Measurements from ENCODE around the gene CHAMP1. TPM values are rescaled to one million over a fixed set of nuclear protein-coding genes. Genes with fewer than 3 reads are reported as not detected.

The CHAMP1 gene
- polyA plus RNA-seq, 4 donors, result 6.0 to 22.1 (median 7.1) TPM

DNA sequence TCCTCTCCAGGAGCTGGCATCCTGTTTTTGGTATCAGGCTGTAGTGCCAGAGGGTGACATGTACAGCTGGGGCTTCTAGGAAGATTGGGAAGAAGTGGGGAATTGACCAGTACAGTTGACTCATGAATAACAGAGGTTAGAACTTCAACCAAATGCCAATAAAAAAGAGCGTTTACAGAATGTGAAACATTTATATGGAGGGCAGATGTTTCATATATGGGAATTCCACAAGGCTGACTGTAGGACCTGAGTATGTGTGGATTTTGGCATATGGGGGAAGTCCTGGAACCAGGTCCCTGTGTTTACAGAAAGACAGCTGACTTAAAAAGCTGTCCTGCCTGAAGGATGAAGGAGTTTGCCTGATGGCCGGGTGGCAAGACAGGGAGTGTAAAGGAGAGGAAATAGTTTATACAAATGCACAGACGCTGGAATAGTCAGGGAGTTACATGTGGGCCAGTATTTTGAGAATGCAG, 5.2 kb downstream of the CHAMP1 start:
- no peak for FAIRE-seq
- no peak overlapping the region for H3K4me3 ChIP-seq (ENCODE audit: low read depth in 1 of 3, low read length in 3 of 3)
- H3K36me3 ChIP-seq (ENCODE audit: control insufficient read depth in 3 of 3, insufficient read depth in 2 of 3, low read depth in 1 of 3, low read length in 3 of 3), result peaks cover 0 to 19% (median 14%) of the 10 kb centered on the region in 3 donors
- no peak for DNase-seq
- 70 to 83% (median 77%) methylated on average over 3 of the region's 3 CpGs for WGBS, 3 donors
- H3K27me3 ChIP-seq (ENCODE audit: control insufficient read depth in 3 of 3, insufficient read depth in 3 of 3, low read length in 3 of 3), result no peaks in the 10 kb centered on the region
- H3K27ac ChIP-seq (ENCODE audit: low read depth in 1 of 3, low read length in 2 of 3), result no peak overlapping the region
- no peaks in the 10 kb centered on the region for H3K9me3 ChIP-seq (ENCODE audit: control insufficient read depth in 2 of 2, insufficient read depth in 1 of 2, low read depth in 1 of 2, low read length in 1 of 2)
- peaks cover 0 to 6% (median 4%) of the 10 kb centered on the region in 3 donors for H3K4me1 ChIP-seq (ENCODE audit: control insufficient read depth in 3 of 3, insufficient read depth in 2 of 3, low read depth in 1 of 3, low read length in 2 of 3)

DNA sequence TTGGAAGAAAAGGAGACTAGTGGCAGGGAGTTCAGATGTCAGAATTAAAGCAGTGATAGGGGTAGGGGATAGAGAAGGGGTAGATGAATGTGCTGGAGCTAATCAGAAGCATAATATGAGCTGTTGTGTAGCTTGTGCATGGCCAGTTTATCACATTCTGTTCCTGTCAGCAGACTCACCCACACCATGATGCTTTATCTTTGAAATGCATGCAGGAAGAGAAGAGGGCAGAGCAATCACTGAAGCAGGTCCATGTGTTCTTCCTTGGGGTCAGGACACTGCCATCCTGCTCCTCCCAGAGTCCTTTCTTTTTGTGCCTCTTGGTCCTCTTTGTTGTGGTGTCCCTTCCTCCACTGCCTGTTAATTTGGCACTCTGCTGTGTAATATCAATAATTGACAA, 5.8 kb downstream of the CHAMP1 start:
- Histone ChIP-seq H3K4me1 (ENCODE audit: control insufficient read depth in 3 of 3, insufficient read depth in 2 of 3, low read depth in 1 of 3, low read length in 2 of 3) (peaks cover 0 to 6% (median 4%) of the 10 kb centered on the region in 3 donors), H3K9me3 (ENCODE audit: control insufficient read depth in 2 of 2, insufficient read depth in 1 of 2, low read depth in 1 of 2, low read length in 1 of 2) (no peaks in the 10 kb centered on the region)

DNA sequence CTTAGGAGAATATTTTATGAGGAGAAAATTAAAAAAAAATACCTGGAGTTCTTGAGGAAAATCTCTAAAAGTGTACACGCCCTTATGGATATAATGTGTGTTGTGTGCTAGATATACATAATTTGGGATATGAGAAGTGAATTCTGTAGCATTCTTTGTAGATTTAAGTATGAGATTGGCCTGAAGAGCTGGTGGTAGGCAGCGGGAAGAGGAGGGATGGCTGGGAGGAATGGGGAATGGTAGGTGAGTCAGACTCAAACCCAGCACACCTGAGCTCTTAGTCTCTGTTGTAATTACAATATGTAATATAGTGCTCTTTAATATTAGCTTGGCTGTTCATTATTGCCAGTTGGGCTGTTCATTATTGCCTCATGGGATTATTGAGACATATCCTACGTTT, 7.0 kb downstream of the CHAMP1 start:
- no peak for DNase-seq
- 92 to 95% (median 93%) methylated on average over 3 of the region's 3 CpGs for WGBS, 3 donors
- FAIRE-seq, result no peak
- Histone ChIP-seq H3K4me1 (ENCODE audit: control insufficient read depth in 3 of 3, insufficient read depth in 2 of 3, low read depth in 1 of 3, low read length in 2 of 3) (peaks cover 0 to 2% (median 0%) of the 10 kb centered on the region in 3 donors), H3K27me3 (ENCODE audit: control insufficient read depth in 3 of 3, insufficient read depth in 3 of 3, low read length in 3 of 3) (no peaks in the 10 kb centered on the region), H3K36me3 (ENCODE audit: control insufficient read depth in 3 of 3, insufficient read depth in 2 of 3, low read depth in 1 of 3, low read length in 3 of 3) (peaks cover 8 to 27% (median 22%) of the 10 kb centered on the region in 3 donors), H3K4me3 (ENCODE audit: low read depth in 1 of 3, low read length in 3 of 3) (no peak overlapping the region), H3K27ac (ENCODE audit: low read depth in 1 of 3, low read length in 2 of 3) (no peak overlapping the region), H3K9me3 (ENCODE audit: control insufficient read depth in 2 of 2, insufficient read depth in 1 of 2, low read depth in 1 of 2, low read length in 1 of 2) (no peaks in the 10 kb centered on the region)

More for the DNA sequence above, 5.8 kb downstream of the CHAMP1 start:
- Histone ChIP-seq H3K27ac (ENCODE audit: low read depth in 1 of 3, low read length in 2 of 3) (no peak overlapping the region), H3K36me3 (ENCODE audit: control insufficient read depth in 3 of 3, insufficient read depth in 2 of 3, low read depth in 1 of 3, low read length in 3 of 3) (peaks cover 2 to 25% (median 20%) of the 10 kb centered on the region in 3 donors), H3K4me3 (ENCODE audit: low read depth in 1 of 3, low read length in 3 of 3) (no peak overlapping the region), H3K27me3 (ENCODE audit: control insufficient read depth in 3 of 3, insufficient read depth in 3 of 3, low read length in 3 of 3) (no peaks in the 10 kb centered on the region)
- FAIRE-seq (no peak), DNase-seq (no peak)

DNA sequence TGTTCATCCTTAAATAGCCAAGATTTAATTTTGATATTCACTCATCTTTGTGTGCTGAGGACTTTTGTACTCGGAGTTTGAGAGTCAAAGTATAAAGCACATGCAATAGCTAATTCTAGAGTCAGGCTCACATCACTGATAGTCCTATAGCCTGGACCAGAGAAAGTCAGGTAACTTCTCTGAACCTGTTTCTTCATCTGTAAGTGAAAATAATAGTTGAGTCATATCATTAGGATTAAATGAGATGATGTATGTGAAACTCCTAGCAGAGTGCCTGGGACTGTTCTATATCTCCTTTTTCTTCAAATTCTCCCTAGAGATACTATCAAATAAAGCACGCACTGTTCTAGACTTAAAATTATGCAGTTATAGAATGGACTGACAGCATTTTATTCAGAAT, 9.0 kb downstream of the CHAMP1 start:
- WGBS, 3 donors, result 95 to 97% (median 95%) methylated on average over 2 of the region's 2 CpGs
- H3K36me3 ChIP-seq (ENCODE audit: control insufficient read depth in 3 of 3, insufficient read depth in 2 of 3, low read depth in 1 of 3, low read length in 3 of 3), result peaks cover 8 to 30% (median 22%) of the 10 kb centered on the region in 3 donors

DNA sequence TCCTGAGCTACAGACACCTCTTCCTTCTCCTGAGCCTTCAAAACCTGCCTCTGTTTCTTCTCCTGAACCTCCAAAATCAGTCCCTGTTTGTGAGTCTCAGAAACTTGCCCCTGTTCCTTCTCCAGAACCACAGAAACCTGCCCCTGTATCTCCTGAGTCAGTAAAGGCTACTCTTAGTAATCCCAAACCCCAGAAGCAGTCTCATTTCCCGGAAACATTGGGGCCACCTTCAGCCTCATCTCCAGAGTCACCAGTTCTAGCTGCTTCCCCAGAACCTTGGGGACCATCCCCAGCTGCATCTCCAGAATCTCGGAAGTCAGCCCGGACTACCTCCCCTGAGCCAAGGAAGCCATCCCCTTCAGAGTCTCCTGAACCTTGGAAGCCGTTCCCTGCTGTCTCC, 10.0 kb downstream of the CHAMP1 start:
- Histone ChIP-seq H3K27me3 (ENCODE audit: control insufficient read depth in 3 of 3, insufficient read depth in 3 of 3, low read length in 3 of 3) (no peaks in the 10 kb centered on the region), H3K27ac (ENCODE audit: low read depth in 1 of 3, low read length in 2 of 3) (no peak overlapping the region), H3K9me3 (ENCODE audit: control insufficient read depth in 2 of 2, insufficient read depth in 1 of 2, low read depth in 1 of 2, low read length in 1 of 2) (no peaks in the 10 kb centered on the region), H3K4me1 (ENCODE audit: control insufficient read depth in 3 of 3, insufficient read depth in 2 of 3, low read depth in 1 of 3, low read length in 2 of 3) (peaks cover 0 to 2% (median 0%) of the 10 kb centered on the region in 3 donors), H3K36me3 (ENCODE audit: control insufficient read depth in 3 of 3, insufficient read depth in 2 of 3, low read depth in 1 of 3, low read length in 3 of 3) (peaks cover 8 to 31% (median 22%) of the 10 kb centered on the region in 3 donors), H3K4me3 (ENCODE audit: low read depth in 1 of 3, low read length in 3 of 3) (no peak overlapping the region)
- 91 to 98% (median 94%) methylated on average over 4 of the region's 4 CpGs for WGBS, 3 donors
- FAIRE-seq (no peak), DNase-seq (no peak)

More for the DNA sequence above, 9.0 kb downstream of the CHAMP1 start:
- FAIRE-seq (no peak), DNase-seq (no peak)
- H3K4me1 ChIP-seq (ENCODE audit: control insufficient read depth in 3 of 3, insufficient read depth in 2 of 3, low read depth in 1 of 3, low read length in 2 of 3), result peaks cover 0 to 2% (median 0%) of the 10 kb centered on the region in 3 donors
- no peaks in the 10 kb centered on the region for H3K9me3 ChIP-seq (ENCODE audit: control insufficient read depth in 2 of 2, insufficient read depth in 1 of 2, low read depth in 1 of 2, low read length in 1 of 2)
- no peaks in the 10 kb centered on the region for H3K27me3 ChIP-seq (ENCODE audit: control insufficient read depth in 3 of 3, insufficient read depth in 3 of 3, low read length in 3 of 3)
- no peak overlapping the region for H3K27ac ChIP-seq (ENCODE audit: low read depth in 1 of 3, low read length in 2 of 3)
- no peak overlapping the region for H3K4me3 ChIP-seq (ENCODE audit: low read depth in 1 of 3, low read length in 3 of 3)

DNA sequence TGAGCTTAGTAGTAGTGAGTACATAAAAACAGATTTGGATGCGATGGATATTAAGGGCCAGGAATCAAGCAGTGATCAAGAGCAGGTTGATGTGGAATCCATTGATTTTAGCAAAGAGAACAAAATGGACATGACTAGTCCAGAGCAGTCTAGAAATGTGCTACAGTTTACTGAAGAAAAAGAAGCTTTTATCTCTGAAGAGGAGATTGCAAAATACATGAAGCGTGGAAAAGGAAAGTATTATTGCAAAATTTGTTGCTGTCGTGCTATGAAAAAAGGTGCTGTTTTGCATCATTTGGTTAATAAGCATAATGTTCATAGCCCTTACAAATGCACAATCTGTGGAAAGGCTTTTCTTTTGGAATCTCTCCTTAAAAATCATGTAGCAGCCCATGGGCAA, 11.4 kb downstream of the CHAMP1 start:
- H3K27me3 ChIP-seq (ENCODE audit: control insufficient read depth in 3 of 3, insufficient read depth in 3 of 3, low read length in 3 of 3), result no peaks in the 10 kb centered on the region
- no peak overlapping the region for H3K27ac ChIP-seq (ENCODE audit: low read depth in 1 of 3, low read length in 2 of 3)
- H3K4me3 ChIP-seq (ENCODE audit: low read depth in 1 of 3, low read length in 3 of 3), result no peak overlapping the region
- DNase-seq (no peak), FAIRE-seq (no peak)
- H3K36me3 ChIP-seq (ENCODE audit: control insufficient read depth in 3 of 3, insufficient read depth in 2 of 3, low read depth in 1 of 3, low read length in 3 of 3), result peaks cover 8 to 29% (median 22%) of the 10 kb centered on the region in 3 donors
- H3K9me3 ChIP-seq (ENCODE audit: control insufficient read depth in 2 of 2, insufficient read depth in 1 of 2, low read depth in 1 of 2, low read length in 1 of 2), result no peaks in the 10 kb centered on the region
- 95 to 98% (median 96%) methylated on average over 3 of the region's 3 CpGs for WGBS, 3 donors
- no peaks in the 10 kb centered on the region for H3K4me1 ChIP-seq (ENCODE audit: control insufficient read depth in 3 of 3, insufficient read depth in 2 of 3, low read depth in 1 of 3, low read length in 2 of 3)

DNA sequence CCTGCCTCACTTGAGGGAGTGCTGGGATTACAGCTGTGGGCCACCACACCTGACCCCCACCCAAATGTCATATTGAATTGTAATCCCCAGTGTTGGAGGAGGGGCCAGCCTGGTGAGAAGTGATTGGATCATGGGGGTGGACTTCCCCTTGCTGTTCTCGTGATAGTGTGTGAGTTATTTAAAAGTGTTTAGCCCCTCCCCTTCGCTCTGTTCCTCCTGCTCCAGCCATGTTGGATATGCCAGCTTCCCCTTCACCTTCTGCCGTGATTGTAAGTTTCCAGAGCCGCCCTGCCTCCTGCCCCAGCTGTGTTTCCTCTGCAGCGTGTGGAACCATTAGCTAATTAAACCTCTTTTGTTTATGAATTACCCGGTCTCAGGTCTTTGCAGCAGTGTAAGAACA, 13.7 kb downstream of the CHAMP1 start:
- H3K4me3 ChIP-seq (ENCODE audit: low read depth in 1 of 3, low read length in 3 of 3), result no peak overlapping the region
- peak in 1 of 2 donors; percentile 47 for DNase-seq
- H3K27me3 ChIP-seq (ENCODE audit: control insufficient read depth in 3 of 3, insufficient read depth in 3 of 3, low read length in 3 of 3), result no peaks in the 10 kb centered on the region
- 24 to 52% (median 39%) methylated on average over 6 of the region's 6 CpGs for WGBS, 3 donors
- peaks cover 8 to 22% (median 17%) of the 10 kb centered on the region in 3 donors for H3K36me3 ChIP-seq (ENCODE audit: control insufficient read depth in 3 of 3, insufficient read depth in 2 of 3, low read depth in 1 of 3, low read length in 3 of 3)
- no peak for FAIRE-seq
- no peaks in the 10 kb centered on the region for H3K9me3 ChIP-seq (ENCODE audit: control insufficient read depth in 2 of 2, insufficient read depth in 1 of 2, low read depth in 1 of 2, low read length in 1 of 2)
- H3K4me1 ChIP-seq (ENCODE audit: control insufficient read depth in 3 of 3, insufficient read depth in 2 of 3, low read depth in 1 of 3, low read length in 2 of 3), result no peaks in the 10 kb centered on the region
- peak overlapping the region in 2 of 3 donors; percentile 22 to 57 for H3K27ac ChIP-seq (ENCODE audit: low read depth in 1 of 3, low read length in 2 of 3)

DNA sequence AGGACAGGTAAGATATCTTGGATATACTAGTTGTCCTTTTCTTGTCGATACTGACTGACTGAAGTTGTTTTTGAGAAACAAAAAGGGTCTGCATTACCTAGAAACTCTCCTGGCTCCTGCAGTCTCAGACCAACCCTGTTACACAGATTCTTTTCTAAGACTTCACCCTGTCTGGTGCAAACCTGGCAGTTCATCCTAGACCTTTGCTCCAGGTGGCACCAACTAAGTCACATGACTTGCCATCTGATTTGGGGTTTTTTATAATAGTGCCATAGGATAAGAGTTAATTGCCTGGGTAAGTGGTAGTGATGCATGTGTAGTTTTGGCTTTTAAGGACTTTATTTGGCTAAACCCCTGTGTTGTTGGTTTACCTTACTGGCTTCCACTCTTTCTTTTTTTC, 14.3 kb downstream of the CHAMP1 start:
- H3K4me3 ChIP-seq (ENCODE audit: low read depth in 1 of 3, low read length in 3 of 3), result peak overlapping the region in 1 of 3 donors; percentile 25
- FAIRE-seq (no peak), DNase-seq (peak in 1 of 2 donors; percentile 85)
- H3K27ac ChIP-seq (ENCODE audit: low read depth in 1 of 3, low read length in 2 of 3), result peak overlapping the region in 2 of 3 donors; percentile 22 to 57
- no peaks in the 10 kb centered on the region for H3K27me3 ChIP-seq (ENCODE audit: control insufficient read depth in 3 of 3, insufficient read depth in 3 of 3, low read length in 3 of 3)
- H3K9me3 ChIP-seq (ENCODE audit: control insufficient read depth in 2 of 2, insufficient read depth in 1 of 2, low read depth in 1 of 2, low read length in 1 of 2), result no peaks in the 10 kb centered on the region
- H3K4me1 ChIP-seq (ENCODE audit: control insufficient read depth in 3 of 3, insufficient read depth in 2 of 3, low read depth in 1 of 3, low read length in 2 of 3), result no peaks in the 10 kb centered on the region
- 17 to 64% (median 59%) methylated on average over 1 of the region's 1 CpG for WGBS, 3 donors
- peaks cover 8 to 22% (median 17%) of the 10 kb centered on the region in 3 donors for H3K36me3 ChIP-seq (ENCODE audit: control insufficient read depth in 3 of 3, insufficient read depth in 2 of 3, low read depth in 1 of 3, low read length in 3 of 3)

DNA sequence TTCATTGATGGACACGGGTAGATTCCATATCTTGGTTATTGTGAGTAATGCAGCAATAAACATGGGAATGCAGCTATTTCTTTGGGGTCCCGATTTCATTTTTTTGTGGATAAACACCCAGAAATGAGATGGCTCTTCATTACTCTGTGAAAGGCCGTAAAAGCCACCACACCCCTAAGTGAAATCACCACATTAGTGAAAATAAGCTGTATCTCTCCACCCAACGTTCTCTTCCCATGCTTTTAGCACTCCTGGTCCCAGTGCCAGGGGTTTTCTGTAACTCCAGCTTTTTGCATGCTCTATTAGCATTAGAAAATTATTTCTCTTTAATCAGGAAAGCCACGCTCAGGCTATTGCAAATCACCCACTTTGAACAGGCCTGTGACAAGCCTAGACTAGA, 15.8 kb downstream of the CHAMP1 start:
- FAIRE-seq, result no peak
- Histone ChIP-seq H3K9me3 (ENCODE audit: control insufficient read depth in 2 of 2, insufficient read depth in 1 of 2, low read depth in 1 of 2, low read length in 1 of 2) (no peaks in the 10 kb centered on the region), H3K27ac (ENCODE audit: low read depth in 1 of 3, low read length in 2 of 3) (no peak overlapping the region), H3K27me3 (ENCODE audit: control insufficient read depth in 3 of 3, insufficient read depth in 3 of 3, low read length in 3 of 3) (no peaks in the 10 kb centered on the region), H3K36me3 (ENCODE audit: control insufficient read depth in 3 of 3, insufficient read depth in 2 of 3, low read depth in 1 of 3, low read length in 3 of 3) (peaks cover 2 to 12% (median 6%) of the 10 kb centered on the region in 3 donors), H3K4me3 (ENCODE audit: low read depth in 1 of 3, low read length in 3 of 3) (no peak overlapping the region), H3K4me1 (ENCODE audit: control insufficient read depth in 3 of 3, insufficient read depth in 2 of 3, low read depth in 1 of 3, low read length in 2 of 3) (peaks cover 0 to 3% (median 2%) of the 10 kb centered on the region in 3 donors)
- no peak for DNase-seq
- WGBS, 3 donors, result 50 to 80% (median 66%) methylated on average over 5 of the region's 5 CpGs
